ENCODE measurements around the gene DRC7. TPM values are rescaled to one million over a fixed set of nuclear protein-coding genes. Genes with fewer than 3 reads are reported as not detected.
"Not testable (repeated sequence)": the region's sequence is repeated elsewhere in the genome, so short reads cannot be mapped to it uniquely, and the experiment has no call there.

The DRC7 gene
- polyA plus RNA-seq, 1 donor: 0.22 TPM

GRCh38 chr16:57729852-57730251 lies 35.2 kb downstream of the DRC7 start:
- H3K4me3 ChIP-seq (ENCODE audit: low read length); DNase-seq; H3K27ac ChIP-seq (ENCODE audit: low read length); H3K27me3 ChIP-seq (ENCODE audit: control insufficient read depth, insufficient read depth, low read length); H3K4me1 ChIP-seq (ENCODE audit: control insufficient read depth, insufficient read depth, low read length); H3K36me3 ChIP-seq (ENCODE audit: control insufficient read depth, insufficient read depth, low read length); H3K9me3 ChIP-seq (ENCODE audit: control insufficient read depth, low read depth, low read length): not testable (repeated sequence)
- 76% methylated on average over 3 of the region's 6 CpGs for WGBS (ENCODE audit: insufficient coverage, low lambda C conversion rate)

GRCh38 chr16:57730771-57731730 lies 36.4 kb downstream of the DRC7 start:
- Histone ChIP-seq H3K27me3 (ENCODE audit: control insufficient read depth, insufficient read depth, low read length) (no peaks in the 10 kb centered on the region), H3K9me3 (ENCODE audit: control insufficient read depth, low read depth, low read length) (no peaks in the 10 kb centered on the region), H3K36me3 (ENCODE audit: control insufficient read depth, insufficient read depth, low read length) (no peaks in the 10 kb centered on the region), H3K4me1 (ENCODE audit: control insufficient read depth, insufficient read depth, low read length) (peaks cover 5% of the 10 kb centered on the region), H3K4me3 (ENCODE audit: low read length) (no peak overlapping the region), H3K27ac (ENCODE audit: low read length) (no peak overlapping the region)
- no peak for DNase-seq
- WGBS (ENCODE audit: insufficient coverage, low lambda C conversion rate): 73% methylated on average over 2 of the region's 13 CpGs

GRCh38 chr16:57732037-57732436 lies 37.4 kb downstream of the DRC7 start:
- no CpG with 5 or more reads among the region's 2 CpGs for WGBS (ENCODE audit: insufficient coverage, low lambda C conversion rate)
- Histone ChIP-seq H3K4me3 (ENCODE audit: low read length) (no peak overlapping the region), H3K4me1 (ENCODE audit: control insufficient read depth, insufficient read depth, low read length) (peaks cover 9% of the 10 kb centered on the region), H3K36me3 (ENCODE audit: control insufficient read depth, insufficient read depth, low read length) (no peaks in the 10 kb centered on the region), H3K9me3 (ENCODE audit: control insufficient read depth, low read depth, low read length) (no peaks in the 10 kb centered on the region), H3K27ac (ENCODE audit: low read length) (no peak overlapping the region), H3K27me3 (ENCODE audit: control insufficient read depth, insufficient read depth, low read length) (no peaks in the 10 kb centered on the region)
- DNase-seq: no peak

- Histone ChIP-seq H3K9me3 (ENCODE audit: control insufficient read depth, low read depth, low read length) (no peaks in the 10 kb centered on the region), H3K4me3 (ENCODE audit: low read length) (no peak overlapping the region), H3K27me3 (ENCODE audit: control insufficient read depth, insufficient read depth, low read length) (no peaks in the 10 kb centered on the region), H3K27ac (ENCODE audit: low read length) (no peak overlapping the region), H3K36me3 (ENCODE audit: control insufficient read depth, insufficient read depth, low read length) (no peaks in the 10 kb centered on the region), H3K4me1 (ENCODE audit: control insufficient read depth, insufficient read depth, low read length) (peaks cover 13% of the 10 kb centered on the region)
- 100% methylated on average over 1 of the region's 2 CpGs for WGBS (ENCODE audit: insufficient coverage, low lambda C conversion rate)
- no peak for DNase-seq
These were observed 38.1 kb downstream of the DRC7 start for GRCh38 chr16:57732714-57733113.

- no CpG with 5 or more reads among the region's 20 CpGs for WGBS (ENCODE audit: insufficient coverage, low lambda C conversion rate)
These were observed 39.8 kb downstream of the DRC7 start for GRCh38 chr16:57734308-57734924.

GRCh38 chr16:57734925-57735754 lies 40.5 kb downstream of the DRC7 start:
- Histone ChIP-seq H3K4me3 (ENCODE audit: low read length) (peak overlapping the region; percentile 76), H3K27ac (ENCODE audit: low read length) (peak overlapping the region; percentile 78), H3K4me1 (ENCODE audit: control insufficient read depth, insufficient read depth, low read length) (peaks cover 13% of the 10 kb centered on the region), H3K9me3 (ENCODE audit: control insufficient read depth, low read depth, low read length) (no peaks in the 10 kb centered on the region), H3K27me3 (ENCODE audit: control insufficient read depth, insufficient read depth, low read length) (no peaks in the 10 kb centered on the region), H3K36me3 (ENCODE audit: control insufficient read depth, insufficient read depth, low read length) (peaks cover under 1% of the 10 kb centered on the region)
- WGBS (ENCODE audit: insufficient coverage, low lambda C conversion rate): no CpG with 5 or more reads among the region's 45 CpGs
- peak; percentile 100 for DNase-seq

More at GRCh38 chr16:57734308-57734924, 39.8 kb downstream of the DRC7 start:
- Histone ChIP-seq H3K36me3 (ENCODE audit: control insufficient read depth, insufficient read depth, low read length) (no peaks in the 10 kb centered on the region), H3K4me1 (ENCODE audit: control insufficient read depth, insufficient read depth, low read length) (peaks cover 13% of the 10 kb centered on the region), H3K4me3 (ENCODE audit: low read length) (peak overlapping the region; percentile 62), H3K9me3 (ENCODE audit: control insufficient read depth, low read depth, low read length) (no peaks in the 10 kb centered on the region), H3K27me3 (ENCODE audit: control insufficient read depth, insufficient read depth, low read length) (no peaks in the 10 kb centered on the region), H3K27ac (ENCODE audit: low read length) (peak overlapping the region; percentile 78)
- DNase-seq: no peak

GRCh38 chr16:57735755-57736418 lies 41.3 kb downstream of the DRC7 start, which contains the start of gene KATNB1:
TSS of gene KATNB1 (plus strand) at chr16:57735770. CDS start at chr16:57737244, 1,474 bp downstream.
- Histone ChIP-seq H3K4me3 (ENCODE audit: low read length) (peak within 1 kb of the TSS; percentile 76), H3K9me3 (ENCODE audit: control insufficient read depth, low read depth, low read length) (no peaks in the 10 kb centered on the region), H3K36me3 (ENCODE audit: control insufficient read depth, insufficient read depth, low read length) (peaks cover 4% of the 10 kb centered on the region), H3K27ac (ENCODE audit: low read length) (peak within 1 kb of the TSS; percentile 78), H3K27me3 (ENCODE audit: control insufficient read depth, insufficient read depth, low read length) (no peaks in the 10 kb centered on the region), H3K4me1 (ENCODE audit: control insufficient read depth, insufficient read depth, low read length) (peaks cover 13% of the 10 kb centered on the region)
- no peak for DNase-seq
- WGBS (ENCODE audit: insufficient coverage, low lambda C conversion rate): 5% methylated on average over 6 of the region's 35 CpGs

GRCh38 chr16:57736419-57737351 lies 42.1 kb downstream of the DRC7 start:
- DNase-seq: peak; percentile 69 to 88
- no peaks in the 10 kb centered on the region for H3K9me3 ChIP-seq (ENCODE audit: control insufficient read depth, low read depth, low read length)
- peak overlapping the region; percentile 76 for H3K4me3 ChIP-seq (ENCODE audit: low read length)
- WGBS (ENCODE audit: insufficient coverage, low lambda C conversion rate): no CpG with 5 or more reads among the region's 23 CpGs
- H3K27ac ChIP-seq (ENCODE audit: low read length): peak overlapping the region; percentile 77
- no peaks in the 10 kb centered on the region for H3K27me3 ChIP-seq (ENCODE audit: control insufficient read depth, insufficient read depth, low read length)
- H3K36me3 ChIP-seq (ENCODE audit: control insufficient read depth, insufficient read depth, low read length): peaks cover 5% of the 10 kb centered on the region
- peaks cover 13% of the 10 kb centered on the region for H3K4me1 ChIP-seq (ENCODE audit: control insufficient read depth, insufficient read depth, low read length)

- Histone ChIP-seq H3K4me1 (ENCODE audit: control insufficient read depth, insufficient read depth, low read length) (peaks cover 13% of the 10 kb centered on the region), H3K4me3 (ENCODE audit: low read length) (no peak overlapping the region), H3K9me3 (ENCODE audit: control insufficient read depth, low read depth, low read length) (no peaks in the 10 kb centered on the region), H3K36me3 (ENCODE audit: control insufficient read depth, insufficient read depth, low read length) (peaks cover 13% of the 10 kb centered on the region), H3K27me3 (ENCODE audit: control insufficient read depth, insufficient read depth, low read length) (no peaks in the 10 kb centered on the region), H3K27ac (ENCODE audit: low read length) (no peak overlapping the region)
- WGBS (ENCODE audit: insufficient coverage, low lambda C conversion rate): no CpG with 5 or more reads among the region's 7 CpGs
- DNase-seq: no peak
These were observed 44.2 kb downstream of the DRC7 start for GRCh38 chr16:57738844-57739243.
